ENCODE measurements around the gene DEXI.

DNA sequence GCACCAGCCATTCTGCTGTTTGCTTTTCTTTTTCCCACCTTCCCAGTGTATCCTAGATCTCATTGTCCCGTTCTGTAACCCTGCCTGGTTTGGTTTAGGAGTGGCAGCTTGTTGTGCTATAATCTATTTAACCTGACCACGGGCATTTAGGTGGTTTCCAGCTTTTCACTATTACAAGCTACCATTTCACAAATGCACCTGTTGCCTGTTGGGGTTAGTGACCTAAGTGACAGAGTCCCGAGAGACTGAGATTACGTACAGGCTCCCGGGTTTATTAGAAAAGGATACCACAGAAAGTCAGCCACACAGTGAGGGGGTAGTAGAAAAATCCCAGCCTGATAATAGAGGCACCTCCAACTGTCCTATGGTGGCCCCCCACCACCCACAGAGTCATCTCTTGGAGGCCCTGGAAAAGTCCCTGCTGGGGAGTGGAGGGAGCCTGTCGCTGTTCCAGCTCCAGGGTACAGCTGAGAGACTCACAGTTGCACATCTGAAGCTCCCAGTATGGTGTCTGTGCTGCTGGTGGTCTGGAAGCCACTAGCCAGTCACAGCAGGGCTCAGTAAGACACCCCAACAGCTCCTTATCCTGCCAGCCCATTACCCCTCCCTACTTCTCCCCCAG lies 23.3 kb upstream of the DEXI start:
- no peak for TF ChIP-seq EZH2 (IDR thresholded peaks at IDR 0.05)
- TF ChIP-seq POLR2AphosphoS5 (IDR thresholded peaks at IDR 0.05; ENCODE audit: borderline replicate concordance, low read depth, low read length): no peak
